GM12872 (cell line): Measurements from ENCODE around the gene TBX20.

Source experiments
- CTCF ChIP-seq: IDR thresholded peaks from 3 replicates; pipeline ENCODE4 v1.5.1; 2011; ENCODE audit warnings: low read depth, mild to moderate bottlenecking, low read length, moderate library complexity; ENCODE audit not compliant: insufficient read depth

Gene TBX20

GRCh38 chr7:35258868-35259522 is 5.1 kb upstream of the TBX20 start:
- TF ChIP-seq CTCF, result no peak

DNA sequence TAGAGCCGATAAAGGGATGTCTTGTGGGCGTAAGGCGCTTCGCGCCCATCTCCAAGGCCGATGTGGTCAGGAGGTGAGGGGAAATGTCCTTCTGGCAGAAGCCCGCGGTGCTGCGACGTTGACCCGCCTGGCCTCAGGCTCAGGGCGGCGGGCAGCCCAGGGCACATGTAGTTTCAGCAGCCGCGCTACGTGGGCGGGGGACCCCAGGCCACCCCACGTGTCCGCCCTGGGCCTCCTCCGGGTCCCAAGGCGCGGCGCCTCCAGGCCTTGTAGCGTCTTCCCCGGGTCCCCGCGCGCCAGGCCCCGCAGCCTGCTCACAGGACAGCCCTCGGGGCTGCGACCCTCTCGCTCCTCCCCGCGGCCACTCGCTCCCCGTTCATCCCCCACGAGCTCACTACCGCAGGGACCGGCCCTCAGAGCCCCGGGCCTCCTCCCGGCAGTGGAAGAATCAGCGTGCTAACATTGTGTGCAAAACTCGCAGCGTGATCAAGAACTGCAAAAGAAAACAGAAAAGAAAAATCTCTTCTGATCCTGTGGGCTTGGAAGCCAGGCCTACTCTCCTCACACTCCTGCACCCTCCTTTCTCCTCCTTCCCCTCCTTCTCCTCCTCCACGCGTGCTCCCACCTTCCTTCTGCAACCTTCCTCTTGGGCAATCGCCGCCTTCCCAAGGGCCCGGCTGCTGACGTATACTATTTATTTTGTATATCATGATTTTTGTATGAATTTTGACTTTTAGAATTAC is 4.4 kb upstream of the TBX20 start:
- TF ChIP-seq CTCF, result no peak

DNA sequence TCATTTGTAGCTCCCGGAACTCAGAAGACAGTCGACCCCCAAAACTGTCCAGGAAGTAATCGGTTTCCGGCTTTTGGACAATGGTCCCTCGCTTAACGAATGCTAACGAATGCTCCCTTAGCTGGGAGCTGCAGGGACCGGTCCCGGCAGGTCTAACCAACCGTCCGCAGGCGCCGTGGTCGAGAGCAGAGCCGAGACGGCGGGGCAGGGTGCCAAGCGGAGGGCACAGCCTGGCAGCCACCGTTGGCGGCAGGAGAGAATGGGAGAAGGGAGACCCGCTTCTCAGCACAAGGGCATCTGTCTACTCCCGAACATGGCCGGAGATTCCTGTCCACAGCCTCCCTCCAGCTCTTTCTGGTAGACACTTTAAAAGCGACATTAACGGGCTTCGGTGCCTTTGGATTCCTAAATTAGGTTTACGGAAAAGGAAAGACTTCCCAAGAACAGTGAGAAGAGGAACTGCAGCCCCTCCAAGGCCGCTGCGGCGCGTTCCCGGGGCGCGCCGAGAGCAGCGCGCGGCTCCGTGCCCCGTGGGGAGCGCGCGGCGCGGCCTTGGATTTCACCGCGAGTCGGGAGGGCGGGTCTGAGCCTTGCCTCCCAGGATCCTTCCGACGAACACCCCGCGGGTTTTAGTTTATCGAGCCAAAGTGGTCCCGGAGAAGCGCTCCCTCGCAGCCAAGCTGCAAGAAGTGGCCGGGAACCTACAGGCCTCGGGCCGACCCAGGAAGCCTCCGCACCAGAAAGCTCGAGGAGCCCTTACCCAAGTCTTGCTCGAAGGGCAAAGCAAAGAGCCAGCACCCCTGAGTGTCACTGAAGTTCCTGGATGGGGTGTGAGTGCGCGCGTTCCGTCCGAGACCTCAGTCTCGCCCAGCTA is 3.6 kb upstream of the TBX20 start:
- TF ChIP-seq CTCF, result no peak

DNA sequence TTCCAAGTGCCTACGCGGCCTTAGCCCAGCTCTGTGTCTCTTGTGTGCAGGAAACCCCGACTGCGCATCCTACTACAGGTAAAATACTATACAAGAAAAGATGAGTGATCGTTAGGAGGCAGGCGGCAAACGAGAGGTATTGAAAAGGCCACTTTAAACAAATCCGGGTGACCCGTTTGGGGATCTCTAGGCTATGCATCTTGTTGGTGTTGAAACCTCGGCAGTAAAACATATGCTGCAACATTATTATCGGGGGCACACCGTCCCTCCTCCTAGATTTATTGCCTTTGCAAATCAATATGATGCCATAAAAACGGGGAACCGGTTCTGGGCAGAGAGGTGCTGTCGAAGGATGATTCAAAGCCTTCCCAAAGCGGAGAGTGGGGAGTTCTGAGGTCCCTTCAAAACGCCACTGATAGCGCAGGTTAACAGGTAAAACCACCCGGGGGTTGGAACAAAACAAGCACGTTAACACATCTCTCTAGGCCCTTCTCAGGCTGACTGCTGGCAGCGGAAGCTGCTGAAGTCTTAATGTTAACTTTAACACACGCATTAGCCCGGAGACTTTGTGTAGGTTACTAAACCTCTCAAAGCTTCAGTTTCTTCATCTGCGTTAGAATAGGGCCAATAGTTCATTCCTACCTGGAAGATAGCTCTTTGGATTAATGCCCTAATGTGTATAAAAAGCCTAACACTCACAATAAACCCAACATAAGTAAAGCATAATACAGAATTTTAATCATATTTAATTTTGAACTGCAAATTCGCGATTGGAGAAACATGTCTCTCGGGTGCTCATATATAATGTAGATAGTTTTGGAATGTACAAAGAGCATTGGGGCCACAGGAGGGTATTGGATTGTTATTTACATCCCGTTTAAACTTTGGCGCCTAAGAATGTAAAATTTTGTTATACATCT is 2.6 kb upstream of the TBX20 start:
- TF ChIP-seq CTCF, result no peak

- no peak for TF ChIP-seq CTCF
These were observed 1.7 kb upstream of the TBX20 start for GRCh38 chr7:35255443-35256255.

DNA sequence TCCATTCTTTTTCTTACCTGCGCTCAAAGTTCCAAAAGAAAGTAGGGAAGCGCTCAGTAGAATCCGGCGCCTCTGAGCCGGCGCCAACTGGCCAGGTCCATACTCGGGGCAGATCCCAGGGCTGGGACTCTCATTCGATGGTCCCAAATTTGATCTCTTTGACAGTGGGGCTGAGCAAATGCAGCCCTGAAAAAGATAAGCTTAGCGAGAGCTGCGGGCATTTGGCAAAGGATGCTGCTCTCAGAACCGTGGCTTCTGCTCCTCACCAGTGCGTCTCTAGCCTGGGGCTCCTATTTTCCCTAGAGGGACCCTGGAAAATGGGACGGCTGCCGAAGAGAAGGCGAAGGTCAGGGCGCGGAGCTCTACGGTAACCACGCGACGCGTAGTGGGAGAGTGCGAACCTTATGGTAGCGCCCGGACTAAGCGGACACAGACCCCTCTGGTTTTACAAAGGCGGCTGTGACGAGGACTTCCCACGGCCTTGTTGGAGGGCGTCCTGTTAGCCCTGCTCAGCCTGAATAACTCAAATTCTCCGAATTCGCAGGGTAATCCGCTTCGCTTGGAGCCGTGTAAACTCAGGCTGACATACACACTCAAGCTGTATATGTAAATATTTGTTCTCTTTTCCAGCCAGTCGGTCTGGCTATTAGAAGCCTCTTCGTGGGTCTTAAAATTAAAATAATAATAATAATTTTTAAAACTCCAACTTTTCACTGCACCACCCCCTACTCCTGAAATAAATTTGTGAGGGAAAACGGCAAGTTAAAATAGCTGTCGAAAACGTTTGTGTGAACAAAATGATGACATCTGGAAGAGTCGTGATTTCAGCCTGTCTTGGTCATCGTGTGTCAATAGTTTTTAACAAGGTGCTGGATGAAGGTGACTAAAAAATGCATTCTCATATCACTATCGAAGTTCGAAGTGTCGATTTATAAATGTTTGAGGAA is 869 bp upstream of the TBX20 start:
- TF ChIP-seq CTCF, result no peak
